GM18517 (cell line): ENCODE data around the gene LIMD2.
A peak's percentile ranks its signal among the peaks of the same experiment; 100 is the strongest.

ENCODE experiments used
- ATAC-seq: cut with Tn5 transposase; IDR thresholded peaks from one replicate; pipeline ENCODE4 v1.9.1; 2021; ENCODE audit warnings: mild to moderate bottlenecking, moderate library complexity; ENCODE audit not compliant: unreplicated experiment

LIMD2 gene

GRCh38 chr17:63685041-63685440, 14.9 kb downstream of the LIMD2 start:
- ATAC-seq = no peak

GRCh38 chr17:63682981-63683380, 16.9 kb downstream of the LIMD2 start:
- no peak for ATAC-seq

- no peak for ATAC-seq
These were observed 17.5 kb downstream of the LIMD2 start for GRCh38 chr17:63682441-63682840.

- ATAC-seq = no peak
These were observed 18.4 kb downstream of the LIMD2 start for GRCh38 chr17:63681530-63681929.

GRCh38 chr17:63680700-63681099, 19.2 kb downstream of the LIMD2 start:
- no peak for ATAC-seq

- ATAC-seq = no peak
These were observed 20.7 kb downstream of the LIMD2 start for GRCh38 chr17:63679214-63679613.

GRCh38 chr17:63676584-63676983, 23.3 kb downstream of the LIMD2 start:
- no peak for ATAC-seq

GRCh38 chr17:63675607-63676546, 24.0 kb downstream of the LIMD2 start:
- ATAC-seq = no peak

- ATAC-seq = no peak
These were observed 24.7 kb downstream of the LIMD2 start for GRCh38 chr17:63675231-63675606.

- ATAC-seq = no peak
These were observed 27.1 kb downstream of the LIMD2 start for GRCh38 chr17:63672856-63673255.

GRCh38 chr17:63665527-63666214, 34.3 kb downstream of the LIMD2 start:
- no peak for ATAC-seq

- ATAC-seq = no peak
These were observed 40.1 kb downstream of the LIMD2 start for GRCh38 chr17:63659850-63660249.

GRCh38 chr17:63658366-63658765, 41.6 kb downstream of the LIMD2 start:
- no peak for ATAC-seq

GRCh38 chr17:63657786-63658185, 42.1 kb downstream of the LIMD2 start:
- no peak for ATAC-seq

- ATAC-seq = no peak
These were observed 46.9 kb downstream of the LIMD2 start for GRCh38 chr17:63653050-63653449.

GRCh38 chr17:63652106-63652505, 47.8 kb downstream of the LIMD2 start:
- ATAC-seq = no peak

GRCh38 chr17:63649813-63650212, 50.1 kb downstream of the LIMD2 start:
- ATAC-seq = no peak

GRCh38 chr17:63647936-63648335, 52.0 kb downstream of the LIMD2 start:
- ATAC-seq = no peak

- ATAC-seq = no peak
These were observed 52.7 kb downstream of the LIMD2 start for GRCh38 chr17:63647065-63647725.

- ATAC-seq = peak; percentile 80
These were observed 53.5 kb downstream of the LIMD2 start for GRCh38 chr17:63646488-63646806.
